Right kidney (tissue), 1 donor: ENCODE measurements around the gene SYNDIG1L.

Experiments
- DNase-seq: peaks from one replicate; pipeline ENCODE4 v3.0.0-alpha.2; 2016

The SYNDIG1L gene

GRCh38 chr14:74358176-74358829 is 67.7 kb downstream of the SYNDIG1L start:
- DNase-seq = no peak

GRCh38 chr14:74357585-74357984 is 68.4 kb downstream of the SYNDIG1L start:
- DNase-seq = no peak

- DNase-seq = no peak
Measured at GRCh38 chr14:74356892-74357575, 69.0 kb downstream of the SYNDIG1L start.
